ENCODE results near the gene FAM13A. TPM values are rescaled to one million over a fixed set of nuclear protein-coding genes. Genes with fewer than 3 reads are reported as not detected.

FAM13A gene
- total RNA-seq, 1 experiment from 2014 or later: 26.7 TPM

DNA sequence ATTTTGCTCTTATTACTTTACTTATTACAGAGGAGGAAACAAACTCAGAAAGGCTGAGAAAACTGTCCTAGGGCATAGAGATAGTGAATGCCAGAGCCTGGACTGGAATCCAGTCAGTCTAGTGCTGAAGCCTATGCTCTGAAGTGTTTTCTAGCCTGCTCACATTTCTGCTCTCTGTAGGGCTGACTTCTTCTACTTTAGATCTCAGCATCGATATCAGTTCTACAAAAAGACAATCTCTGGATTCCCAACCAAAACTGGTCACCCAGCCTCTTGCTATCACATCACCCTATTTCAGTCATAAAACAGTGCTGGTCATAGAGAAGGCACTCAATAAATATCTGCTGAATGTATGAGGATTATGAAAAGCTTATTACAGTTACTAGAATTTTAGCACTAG, 87.2 kb downstream of the FAM13A start:
- no peak overlapping the region for H3K4me2 ChIP-seq
- H3K9me2 ChIP-seq (ENCODE audit: insufficient read depth): no peaks in the 10 kb centered on the region
- H3K79me2 ChIP-seq (ENCODE audit: low read depth): no peaks in the 10 kb centered on the region
- ChIA-PET CTCF (no interaction called here), POLR2A (ENCODE audit: unreplicated experiment) (no interaction called here)
- H3K36me3 ChIP-seq (ENCODE audit: low read depth): no peaks in the 10 kb centered on the region
- no TSS peak for BruUV-seq (replicated peaks)
- no peak for TF ChIP-seq EZH2 (IDR thresholded peaks at IDR 0.05; ENCODE audit: low read depth)
- TF ChIP-seq, protein P1, sequence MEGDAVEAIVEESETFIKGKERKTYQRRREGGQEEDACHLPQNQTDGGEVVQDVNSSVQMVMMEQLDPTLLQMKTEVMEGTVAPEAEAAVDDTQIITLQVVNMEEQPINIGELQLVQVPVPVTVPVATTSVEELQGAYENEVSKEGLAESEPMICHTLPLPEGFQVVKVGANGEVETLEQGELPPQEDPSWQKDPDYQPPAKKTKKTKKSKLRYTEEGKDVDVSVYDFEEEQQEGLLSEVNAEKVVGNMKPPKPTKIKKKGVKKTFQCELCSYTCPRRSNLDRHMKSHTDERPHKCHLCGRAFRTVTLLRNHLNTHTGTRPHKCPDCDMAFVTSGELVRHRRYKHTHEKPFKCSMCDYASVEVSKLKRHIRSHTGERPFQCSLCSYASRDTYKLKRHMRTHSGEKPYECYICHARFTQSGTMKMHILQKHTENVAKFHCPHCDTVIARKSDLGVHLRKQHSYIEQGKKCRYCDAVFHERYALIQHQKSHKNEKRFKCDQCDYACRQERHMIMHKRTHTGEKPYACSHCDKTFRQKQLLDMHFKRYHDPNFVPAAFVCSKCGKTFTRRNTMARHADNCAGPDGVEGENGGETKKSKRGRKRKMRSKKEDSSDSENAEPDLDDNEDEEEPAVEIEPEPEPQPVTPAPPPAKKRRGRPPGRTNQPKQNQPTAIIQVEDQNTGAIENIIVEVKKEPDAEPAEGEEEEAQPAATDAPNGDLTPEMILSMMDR (conservative IDR thresholded peaks at IDR 0.05): no peak
- H3K27ac ChIP-seq: no peak overlapping the region; the same call in 1 of the 2 replicates
- H4K20me1 ChIP-seq (ENCODE audit: insufficient read depth): no peaks in the 10 kb centered on the region
- H3K27me3 ChIP-seq (ENCODE audit: insufficient read depth, low read depth): no peaks in the 10 kb centered on the region
- H3K9me3 ChIP-seq (ENCODE audit: insufficient read depth, low read depth): no peaks in the 10 kb centered on the region
- no peak for DNase-seq
- peaks cover 15% of the 10 kb centered on the region; the same call in 1 of the 2 replicates for H3F3A ChIP-seq (ENCODE audit: insufficient read depth, low read depth)
- peak overlapping the region; percentile 39; the same call in 1 of the 2 replicates for H2AFZ ChIP-seq
- no peak overlapping the region for H3K4me3 ChIP-seq
- intact Hi-C loops (cut with micrococcal nuclease; ENCODE audit: unreplicated experiment): loop anchor here (2.0 kb wide), 1 partner anchor 153 kb away; no protein-coding TSS in a partner anchor
- H3K4me1 ChIP-seq (replicated peaks; ENCODE audit: insufficient read depth): peaks cover 43% of the 10 kb centered on the region

DNA sequence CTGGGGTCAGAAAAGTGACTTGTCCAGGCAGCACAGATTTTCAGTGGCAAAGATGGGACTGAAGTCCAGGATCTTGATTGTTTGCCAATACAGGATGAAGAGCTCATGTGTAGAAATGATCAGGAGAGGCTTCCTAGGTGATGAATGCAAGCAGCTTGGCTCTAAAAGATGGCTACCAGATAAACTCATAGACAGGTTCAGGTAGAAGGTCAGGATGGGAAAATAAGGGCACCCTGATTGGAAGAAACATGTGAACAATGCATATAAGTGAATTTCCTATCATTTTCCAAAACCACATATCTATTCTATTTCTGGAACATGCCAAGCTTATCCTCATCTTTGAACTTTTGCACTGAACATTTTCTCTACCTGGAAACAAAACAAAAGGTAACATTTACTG, 87.7 kb downstream of the FAM13A start:
- Histone ChIP-seq H3K4me3 (no peak overlapping the region), H3K4me1 (replicated peaks; ENCODE audit: insufficient read depth) (peaks cover 46% of the 10 kb centered on the region), H3K9me3 (ENCODE audit: insufficient read depth, low read depth) (no peaks in the 10 kb centered on the region), H3K27ac (peak overlapping the region; percentile 76; the same call in 1 of the 2 replicates), H3K36me3 (ENCODE audit: low read depth) (no peaks in the 10 kb centered on the region), H3K4me2 (peak overlapping the region; percentile 66; the same call in 1 of the 2 replicates), H4K20me1 (ENCODE audit: insufficient read depth) (no peaks in the 10 kb centered on the region), H3F3A (ENCODE audit: insufficient read depth, low read depth) (peaks cover 15% of the 10 kb centered on the region; the same call in 1 of the 2 replicates), H2AFZ (no peak overlapping the region), H3K79me2 (ENCODE audit: low read depth) (no peaks in the 10 kb centered on the region), H3K9me2 (ENCODE audit: insufficient read depth) (no peaks in the 10 kb centered on the region), H3K27me3 (ENCODE audit: insufficient read depth, low read depth) (no peaks in the 10 kb centered on the region)
- TF ChIP-seq, protein P1 (conservative IDR thresholded peaks at IDR 0.05): no peak
- TF ChIP-seq EZH2 (IDR thresholded peaks at IDR 0.05; ENCODE audit: low read depth): no peak
- POLR2A ChIA-PET (ENCODE audit: unreplicated experiment): no interaction called here
- no peak for DNase-seq
- CTCF ChIA-PET: no interaction called here
- intact Hi-C loops (cut with micrococcal nuclease; ENCODE audit: unreplicated experiment): loop anchor here (2.0 kb wide), 1 partner anchor 154 kb away; no protein-coding TSS in a partner anchor
- BruUV-seq (replicated peaks): no TSS peak

DNA sequence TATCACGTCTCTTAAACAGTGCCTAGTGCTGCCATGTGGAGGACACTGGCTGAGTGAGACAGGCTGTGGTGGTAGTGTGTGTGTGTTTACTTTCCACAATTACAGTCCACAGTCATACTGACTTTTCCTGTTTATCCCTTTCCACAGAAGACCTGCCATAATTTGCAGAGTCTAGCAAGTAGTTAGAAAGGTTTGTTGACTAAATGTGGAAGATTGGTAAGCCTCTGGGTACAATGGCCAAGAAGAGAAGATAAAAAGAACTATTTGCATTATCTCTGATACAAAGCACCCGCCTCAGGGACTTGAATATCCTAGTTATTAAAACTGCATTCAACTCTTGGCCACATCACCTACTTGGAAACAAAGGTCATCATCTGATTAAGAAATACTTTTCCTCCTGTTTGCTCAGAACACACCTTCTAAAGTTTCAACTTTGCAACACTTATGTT, 89.1 kb downstream of the FAM13A start:
- Histone ChIP-seq H3K27me3 (ENCODE audit: insufficient read depth, low read depth) (no peaks in the 10 kb centered on the region), H3K4me3 (peak overlapping the region; percentile 17; the same call in 1 of the 2 replicates), H3K27ac (peak overlapping the region; percentile 76), H3K9me2 (ENCODE audit: insufficient read depth) (no peaks in the 10 kb centered on the region), H3K79me2 (ENCODE audit: low read depth) (no peaks in the 10 kb centered on the region), H3K4me1 (replicated peaks; ENCODE audit: insufficient read depth) (peaks cover 60% of the 10 kb centered on the region), H4K20me1 (ENCODE audit: insufficient read depth) (no peaks in the 10 kb centered on the region), H3K9me3 (ENCODE audit: insufficient read depth, low read depth) (no peaks in the 10 kb centered on the region), H3K36me3 (ENCODE audit: low read depth) (no peaks in the 10 kb centered on the region), H3F3A (ENCODE audit: insufficient read depth, low read depth) (peaks cover 27% of the 10 kb centered on the region), H3K4me2 (peak overlapping the region; percentile 66), H2AFZ (peak overlapping the region; percentile 74)
- ChIA-PET POLR2A (ENCODE audit: unreplicated experiment) (no interaction called here), CTCF (no interaction called here)
- TF ChIP-seq EZH2 (IDR thresholded peaks at IDR 0.05; ENCODE audit: low read depth): no peak
- TF ChIP-seq, protein P1 (conservative IDR thresholded peaks at IDR 0.05): no peak
- BruUV-seq (replicated peaks): no TSS peak
- DNase-seq: peak; percentile 16 to 77
- intact Hi-C loops (cut with micrococcal nuclease; ENCODE audit: unreplicated experiment): loop anchor here (2.0 kb wide), 1 partner anchor 155 kb away; no protein-coding TSS in a partner anchor

Data from PC-9 (cell line).